Measurements from ENCODE around the gene ARHGEF1.

- TF ChIP-seq CTCF (IDR thresholded peaks at IDR 0.05; ENCODE audit: low read depth, low read length) (no peak), EZH2phosphoT487 (IDR thresholded peaks at IDR 0.05; ENCODE audit: low read depth) (no peak)
These were observed 46.6 kb downstream of the ARHGEF1 start for GRCh38 chr19:41929536-41930071.

All from OCI-LY3 (cell line).